DOHH2 (cell line): ENCODE results near the gene MYO9A.

Experiments
- EZH2phosphoT487 ChIP-seq: fragments of 200-600 bp; sonication (generic); IDR thresholded peaks from 2 replicates; pipeline ENCODE4 v1.6.1; 2017; ENCODE audit warnings: borderline replicate concordance, mild to moderate bottlenecking, antibody characterized with exemption, low read length, moderate library complexity, mixed read lengths
- TF ChIP-seq, protein P1 (sequence below): fragments of 200-600 bp; sonication (generic); IDR thresholded peaks from one replicate; pipeline ENCODE4 v1.5.1; 2014; ENCODE audit warnings: antibody characterized with exemption, mild to moderate bottlenecking, low read depth, low read length; ENCODE audit not compliant: poor library complexity, severe bottlenecking

GRCh38 chr15:72155003-72155621 is 37.2 kb upstream of the MYO9A start:
- TF ChIP-seq, protein P1, sequence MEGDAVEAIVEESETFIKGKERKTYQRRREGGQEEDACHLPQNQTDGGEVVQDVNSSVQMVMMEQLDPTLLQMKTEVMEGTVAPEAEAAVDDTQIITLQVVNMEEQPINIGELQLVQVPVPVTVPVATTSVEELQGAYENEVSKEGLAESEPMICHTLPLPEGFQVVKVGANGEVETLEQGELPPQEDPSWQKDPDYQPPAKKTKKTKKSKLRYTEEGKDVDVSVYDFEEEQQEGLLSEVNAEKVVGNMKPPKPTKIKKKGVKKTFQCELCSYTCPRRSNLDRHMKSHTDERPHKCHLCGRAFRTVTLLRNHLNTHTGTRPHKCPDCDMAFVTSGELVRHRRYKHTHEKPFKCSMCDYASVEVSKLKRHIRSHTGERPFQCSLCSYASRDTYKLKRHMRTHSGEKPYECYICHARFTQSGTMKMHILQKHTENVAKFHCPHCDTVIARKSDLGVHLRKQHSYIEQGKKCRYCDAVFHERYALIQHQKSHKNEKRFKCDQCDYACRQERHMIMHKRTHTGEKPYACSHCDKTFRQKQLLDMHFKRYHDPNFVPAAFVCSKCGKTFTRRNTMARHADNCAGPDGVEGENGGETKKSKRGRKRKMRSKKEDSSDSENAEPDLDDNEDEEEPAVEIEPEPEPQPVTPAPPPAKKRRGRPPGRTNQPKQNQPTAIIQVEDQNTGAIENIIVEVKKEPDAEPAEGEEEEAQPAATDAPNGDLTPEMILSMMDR, result no peak
- no peak for TF ChIP-seq EZH2phosphoT487
